GM18867 (cell line): ENCODE data around the gene OR6X1.
A peak's percentile ranks its signal among the peaks of the same experiment; 100 is the strongest.
"Not testable (repeated sequence)": the region's sequence is repeated elsewhere in the genome, so short reads cannot be mapped to it uniquely, and the experiment has no call there.

Experiments used
- ATAC-seq: cut with Tn5 transposase; IDR thresholded peaks from one replicate; pipeline ENCODE4 v1.9.1; 2021; ENCODE audit warnings: mild to moderate bottlenecking, moderate library complexity; ENCODE audit not compliant: unreplicated experiment

Gene OR6X1

DNA sequence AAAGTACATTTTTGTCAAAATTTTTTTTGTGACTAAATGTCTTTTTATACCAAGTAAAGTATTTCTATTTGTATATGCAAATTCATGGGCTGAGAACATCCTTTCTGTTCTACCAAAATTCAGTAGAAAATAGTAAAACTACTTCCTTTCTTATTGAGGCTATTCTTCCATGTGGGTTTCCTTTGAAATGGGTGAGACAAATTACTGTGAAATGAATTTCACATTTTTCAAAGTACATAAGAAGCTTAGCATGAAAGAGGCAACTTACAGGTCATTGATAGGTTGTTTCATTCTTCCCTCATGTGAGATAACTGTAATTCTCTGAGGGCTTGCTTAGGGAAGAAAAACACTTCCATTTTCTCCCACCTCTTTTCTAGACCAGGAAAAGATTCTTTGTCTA, 1.0 kb upstream of the OR6X1 start:
- ATAC-seq: no peak

DNA sequence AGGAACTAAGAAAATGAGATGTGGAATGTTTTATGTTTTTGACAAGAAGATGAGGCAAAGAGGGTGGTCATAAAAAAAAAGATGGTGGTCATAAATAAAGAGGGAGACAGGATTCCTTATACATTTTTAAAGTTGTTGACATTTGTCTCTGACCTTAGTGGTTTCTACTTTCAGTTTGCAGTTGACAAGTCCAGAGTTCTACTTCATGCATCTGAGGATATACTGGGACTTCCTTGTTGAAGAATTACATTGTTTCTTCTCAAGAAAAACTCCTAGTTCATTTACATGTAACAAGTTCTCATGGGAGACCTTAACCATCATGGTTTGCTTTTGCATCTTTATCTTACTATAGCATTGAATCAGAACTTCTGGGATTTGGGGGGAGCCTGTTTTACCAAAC, 1.2 kb downstream of the OR6X1 start:
- ATAC-seq: peak; percentile 47

GRCh38 chr11:123751781-123752180, 2.5 kb downstream of the OR6X1 start:
- no peak for ATAC-seq

GRCh38 chr11:123748349-123748748, 6.0 kb downstream of the OR6X1 start:
- ATAC-seq: not testable (repeated sequence)

GRCh38 chr11:123745764-123746451, 8.4 kb downstream of the OR6X1 start:
- ATAC-seq: no peak

DNA sequence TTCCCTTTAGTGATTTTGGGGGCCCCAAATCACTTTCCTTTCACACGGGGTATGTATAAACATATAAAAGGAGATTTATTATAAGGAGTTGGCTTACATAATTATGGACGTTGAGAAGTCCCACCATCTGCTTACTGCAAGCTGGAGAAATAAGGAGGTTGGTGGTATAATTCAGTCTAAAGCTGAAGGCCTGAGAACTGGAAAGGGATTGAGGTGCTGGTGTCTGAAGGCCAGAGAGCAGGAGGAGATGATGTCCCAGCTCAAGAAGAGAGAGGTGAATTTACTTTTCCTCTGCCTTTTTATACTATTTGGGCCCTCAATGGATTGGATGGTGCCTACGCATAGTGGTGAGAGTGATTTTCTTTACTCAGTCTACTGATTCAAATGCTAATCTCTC, 11.6 kb downstream of the OR6X1 start:
- no peak for ATAC-seq

- no peak for ATAC-seq
Measured at GRCh38 chr11:123742031-123742723, 12.1 kb downstream of the OR6X1 start.

DNA sequence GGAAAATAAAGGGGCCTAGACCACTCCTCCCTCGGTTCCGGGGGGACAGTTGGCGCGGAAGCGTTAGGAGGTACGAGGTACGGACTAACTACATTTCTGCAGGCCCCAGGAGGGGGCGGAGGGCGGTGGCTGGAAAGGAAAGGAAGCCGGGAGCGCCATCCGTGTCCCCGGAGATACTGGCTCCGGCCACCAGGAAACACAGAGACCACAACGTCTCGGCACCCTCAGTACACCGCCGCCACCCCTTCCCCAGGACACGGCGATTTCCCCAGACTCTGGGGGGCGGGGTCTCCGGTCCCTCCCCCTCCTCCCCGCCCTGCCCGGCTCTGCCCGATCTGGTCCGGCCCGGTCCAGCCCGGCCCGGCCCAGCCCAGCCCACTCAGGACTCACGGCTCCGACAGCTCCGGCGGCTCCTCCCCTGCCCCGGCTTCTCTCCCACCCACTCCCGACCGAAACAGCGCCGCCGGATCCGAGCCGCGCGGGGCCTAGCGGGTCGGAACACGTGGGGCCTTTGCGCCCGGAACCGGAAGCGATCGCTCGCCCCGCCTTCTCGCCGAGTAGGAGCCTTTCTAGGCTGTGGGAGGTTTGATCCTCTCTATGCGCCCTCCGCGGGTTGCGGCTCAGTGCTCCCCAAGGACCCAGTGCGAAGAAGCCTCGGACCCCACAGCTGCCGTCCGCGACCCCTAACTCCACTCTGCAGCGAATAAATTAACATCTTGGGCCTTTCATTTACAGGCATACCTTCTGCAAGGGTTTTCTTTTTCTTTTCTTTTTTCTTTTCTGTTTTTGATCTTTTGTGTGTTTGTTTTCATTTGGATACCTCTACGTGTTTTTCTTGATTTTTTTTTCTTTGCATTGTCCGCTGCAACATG, 12.9 kb downstream of the OR6X1 start, which contains the start of gene ZNF202:
Gene ZNF202, minus strand, starts transcription at position 502 of the 872 bp plus-strand sequence. CDS start 10,772 bp downstream, outside the sequence.
- peak; percentile 99 for ATAC-seq

- ATAC-seq: no peak
Measured at GRCh38 chr11:123740787-123741158, 13.5 kb downstream of the OR6X1 start.

DNA sequence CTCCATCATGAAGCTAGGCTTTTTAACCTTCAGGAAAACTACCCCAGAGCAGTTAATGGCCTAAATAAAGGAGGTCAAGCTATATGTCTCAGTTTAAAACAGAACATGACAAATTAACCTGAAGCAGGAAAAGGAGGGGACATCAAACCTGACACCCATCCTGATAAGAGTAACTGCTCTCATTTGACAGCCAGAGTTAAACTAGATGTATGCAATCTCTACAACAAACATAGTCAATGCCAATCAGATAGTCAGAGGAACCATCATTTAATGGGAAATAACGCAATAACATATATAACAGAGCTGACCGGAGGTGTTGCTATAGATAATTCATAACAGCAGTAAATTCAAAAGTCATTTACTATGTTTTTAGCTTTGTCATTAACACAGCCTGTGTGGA, 15.9 kb downstream of the OR6X1 start:
- no peak for ATAC-seq

- no peak for ATAC-seq
Measured at GRCh38 chr11:123736769-123737168, 17.5 kb downstream of the OR6X1 start.

DNA sequence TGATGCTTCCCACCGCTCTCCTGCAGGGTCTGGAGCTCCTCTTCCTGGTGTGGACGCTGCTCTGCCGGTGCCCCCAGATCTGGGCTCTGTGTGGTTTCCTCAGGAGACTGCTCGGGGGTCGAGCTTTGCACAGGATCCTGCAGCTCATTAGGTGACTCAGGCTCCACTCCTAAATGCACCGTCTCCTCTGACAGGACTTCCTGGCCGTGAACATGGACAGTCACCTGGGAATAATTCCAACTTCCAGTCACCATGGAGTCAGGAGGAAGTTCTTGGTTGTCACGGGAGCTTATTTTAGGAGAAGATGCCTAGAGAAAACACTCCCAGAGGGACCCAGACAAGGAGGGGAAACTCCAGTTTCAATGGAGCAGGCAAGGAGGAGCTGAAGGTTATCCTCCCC, 24.7 kb downstream of the OR6X1 start:
- no peak for ATAC-seq

DNA sequence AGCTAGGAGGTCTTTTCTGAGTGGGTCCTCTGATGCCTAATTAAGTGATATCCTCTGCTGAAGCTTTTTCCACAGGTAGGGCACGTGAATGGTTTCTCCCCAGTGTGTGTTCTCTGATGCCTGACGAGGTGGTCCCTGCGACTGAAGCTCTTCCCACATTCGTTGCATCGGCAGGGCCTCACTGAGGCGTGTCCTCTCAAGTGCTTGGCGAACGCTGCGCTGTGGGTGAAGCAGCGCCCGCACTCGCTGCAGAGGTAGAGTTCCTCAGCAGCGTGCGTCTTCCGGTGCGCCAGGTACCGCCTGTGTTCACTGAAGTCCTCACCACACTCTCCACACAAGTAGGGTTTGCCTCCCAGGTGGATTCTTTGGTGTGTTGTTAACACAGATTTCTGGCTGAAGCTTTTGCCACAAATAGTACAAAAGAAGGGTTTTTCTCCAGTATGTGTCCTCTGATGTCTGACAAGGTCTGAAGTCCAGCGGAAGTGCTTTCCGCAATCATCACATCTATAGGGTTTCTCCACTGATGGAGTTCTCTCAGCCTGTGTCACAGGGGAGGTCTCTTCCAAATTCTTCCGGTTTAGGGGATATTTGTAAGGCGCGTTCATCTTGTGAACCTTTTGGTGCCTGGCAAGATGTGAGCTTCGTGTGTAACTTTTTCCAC, 28.2 kb downstream of the OR6X1 start:
- ATAC-seq: no peak

- ATAC-seq: no peak
Measured at GRCh38 chr11:123719452-123719851, 34.9 kb downstream of the OR6X1 start.

DNA sequence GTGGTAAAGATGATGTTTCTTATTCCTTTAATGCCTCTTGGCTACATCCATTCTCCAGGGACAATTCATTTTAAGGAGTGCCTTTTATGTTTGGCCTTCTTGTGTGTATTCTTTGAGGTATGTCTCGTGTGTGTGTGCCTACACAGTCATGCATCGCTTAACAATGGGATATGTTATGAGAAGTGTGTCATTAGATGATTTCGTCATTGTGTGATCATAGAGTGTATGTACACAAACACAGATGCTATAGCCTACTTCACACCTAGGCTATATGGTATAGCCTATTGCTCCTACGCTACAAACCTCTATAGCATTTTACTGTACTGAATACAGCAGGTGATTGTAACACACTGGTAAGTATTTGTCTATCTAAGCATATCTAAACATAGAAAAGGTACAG, 35.8 kb downstream of the OR6X1 start:
- ATAC-seq: no peak

DNA sequence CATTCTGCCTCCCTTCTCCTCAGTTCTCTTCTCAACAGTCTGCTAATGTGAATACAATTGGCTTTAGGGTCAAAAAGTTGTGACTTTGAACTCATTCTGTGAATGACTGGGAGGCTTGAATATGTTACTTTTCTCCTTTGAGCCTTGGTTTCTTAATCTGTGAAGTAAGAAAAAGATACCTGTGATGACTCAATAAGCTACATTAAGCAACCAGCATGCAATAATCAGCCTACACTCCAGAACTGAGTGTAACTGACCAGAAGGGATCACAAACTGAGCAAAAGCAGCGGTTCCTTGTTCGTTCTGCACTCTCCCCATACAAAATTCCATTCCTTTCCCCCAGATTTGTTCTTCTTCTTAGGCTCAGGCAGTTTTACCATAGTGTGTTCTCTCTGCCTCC, 36.3 kb downstream of the OR6X1 start:
- no peak for ATAC-seq

GRCh38 chr11:123712627-123713026, 41.7 kb downstream of the OR6X1 start:
- ATAC-seq: not testable (repeated sequence)

DNA sequence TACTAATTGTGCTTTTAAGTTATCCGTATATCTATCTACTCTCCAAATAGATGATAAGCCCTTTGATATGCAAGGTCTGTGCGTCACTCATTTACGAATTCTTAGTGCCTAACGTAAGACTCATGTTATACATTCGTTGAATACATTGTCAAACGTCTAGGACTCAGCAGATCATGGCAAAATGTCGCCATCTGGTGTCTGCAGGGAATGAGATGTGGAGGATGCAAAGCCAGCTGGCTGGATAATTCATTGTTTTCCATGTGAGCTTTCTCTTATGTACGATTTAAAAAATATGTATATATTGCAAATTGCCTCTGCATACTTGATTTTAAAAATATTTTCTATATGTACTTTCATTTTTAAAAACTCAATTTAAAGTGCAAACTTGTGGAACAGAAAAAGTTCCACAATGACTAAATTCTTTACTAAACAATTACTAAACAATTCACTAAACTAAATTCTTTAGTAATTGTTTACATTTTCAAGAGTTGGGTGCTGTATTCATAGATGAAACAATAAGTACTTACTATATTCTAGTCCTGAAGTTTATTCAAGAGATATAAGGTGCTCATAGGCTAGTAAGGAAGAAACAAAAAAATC, 46.6 kb downstream of the OR6X1 start:
- ATAC-seq: peak; percentile 66

- ATAC-seq: no peak
Measured at GRCh38 chr11:123707206-123707605, 47.1 kb downstream of the OR6X1 start.

DNA sequence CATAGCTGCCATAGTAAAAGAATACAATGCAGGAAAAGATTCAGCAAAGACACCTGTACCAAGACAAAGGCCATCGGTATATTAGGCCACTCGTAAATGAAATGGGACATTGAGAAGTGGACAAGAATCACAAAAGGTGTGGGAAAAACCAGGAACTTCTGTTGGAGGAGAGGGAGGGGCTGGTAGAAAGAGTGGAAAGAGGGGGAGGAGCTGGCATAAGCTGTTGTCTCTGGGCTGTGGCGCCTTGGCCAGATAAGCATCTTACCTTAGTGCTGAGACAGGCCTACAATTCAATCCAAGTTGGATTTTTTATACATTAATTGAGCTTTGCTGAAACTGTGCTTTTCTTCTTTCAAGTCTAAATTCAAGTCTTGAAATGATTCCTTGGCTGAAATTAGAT, 50.0 kb downstream of the OR6X1 start:
- ATAC-seq: no peak
